ENCODE data around the gene PEX5L.
A peak's percentile ranks its signal among the peaks of the same experiment; 100 is the strongest.

Gene PEX5L

GRCh38 chr3:179775416-179776122, 261.2 kb downstream of the PEX5L start:
- DNase-seq (ENCODE audit: low read depth): no peak
- no peak overlapping the region for H3K4me3 ChIP-seq (replicated peaks; ENCODE audit: low read depth, low read length)
- TF ChIP-seq, protein P1, sequence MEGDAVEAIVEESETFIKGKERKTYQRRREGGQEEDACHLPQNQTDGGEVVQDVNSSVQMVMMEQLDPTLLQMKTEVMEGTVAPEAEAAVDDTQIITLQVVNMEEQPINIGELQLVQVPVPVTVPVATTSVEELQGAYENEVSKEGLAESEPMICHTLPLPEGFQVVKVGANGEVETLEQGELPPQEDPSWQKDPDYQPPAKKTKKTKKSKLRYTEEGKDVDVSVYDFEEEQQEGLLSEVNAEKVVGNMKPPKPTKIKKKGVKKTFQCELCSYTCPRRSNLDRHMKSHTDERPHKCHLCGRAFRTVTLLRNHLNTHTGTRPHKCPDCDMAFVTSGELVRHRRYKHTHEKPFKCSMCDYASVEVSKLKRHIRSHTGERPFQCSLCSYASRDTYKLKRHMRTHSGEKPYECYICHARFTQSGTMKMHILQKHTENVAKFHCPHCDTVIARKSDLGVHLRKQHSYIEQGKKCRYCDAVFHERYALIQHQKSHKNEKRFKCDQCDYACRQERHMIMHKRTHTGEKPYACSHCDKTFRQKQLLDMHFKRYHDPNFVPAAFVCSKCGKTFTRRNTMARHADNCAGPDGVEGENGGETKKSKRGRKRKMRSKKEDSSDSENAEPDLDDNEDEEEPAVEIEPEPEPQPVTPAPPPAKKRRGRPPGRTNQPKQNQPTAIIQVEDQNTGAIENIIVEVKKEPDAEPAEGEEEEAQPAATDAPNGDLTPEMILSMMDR (IDR thresholded peaks at IDR 0.05; ENCODE audit: low read length, missing control alignments): no peak

DNA sequence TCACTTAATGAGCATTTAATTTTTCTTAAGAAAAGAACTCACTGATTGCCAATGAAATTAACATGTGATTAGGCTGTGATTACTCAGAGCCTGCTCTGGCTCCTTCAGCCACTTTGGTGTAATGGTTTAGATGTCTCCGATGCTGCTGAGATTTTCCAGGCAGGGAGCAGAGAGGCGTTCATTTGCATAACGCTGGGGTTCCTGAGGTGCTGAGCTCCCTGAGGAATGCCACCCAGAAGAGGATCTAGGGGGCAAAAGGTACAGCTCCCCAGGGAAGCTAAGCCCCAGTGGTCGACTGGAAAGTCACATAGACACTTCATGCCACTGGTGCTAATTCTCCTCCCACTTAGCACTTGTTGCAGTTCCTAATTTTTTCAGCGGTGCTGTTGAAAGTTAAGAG, 264.4 kb downstream of the PEX5L start:
- H3K4me3 ChIP-seq (replicated peaks; ENCODE audit: low read depth, low read length): no peak overlapping the region
- TF ChIP-seq, protein P1 (IDR thresholded peaks at IDR 0.05; ENCODE audit: low read length, missing control alignments): no peak
- DNase-seq (ENCODE audit: low read depth): no peak

DNA sequence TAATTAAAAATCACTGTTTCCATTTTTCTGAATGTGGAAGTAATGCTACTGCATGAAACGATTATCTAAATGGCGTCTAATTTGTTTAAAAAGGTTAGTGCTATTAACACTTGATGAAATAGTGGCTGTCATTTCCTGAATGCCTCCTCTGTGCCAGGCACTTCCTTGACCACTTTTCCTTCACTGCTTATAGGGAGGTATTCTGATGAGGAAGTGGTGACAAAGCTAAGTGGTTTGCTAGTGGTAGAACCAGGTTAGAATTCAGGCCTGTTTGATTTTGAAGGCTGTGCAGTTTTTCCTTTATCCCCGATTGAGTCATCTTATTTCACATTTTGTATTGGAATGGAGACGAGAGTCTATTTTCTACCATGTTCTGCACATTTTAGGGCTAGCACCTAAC, 264.9 kb downstream of the PEX5L start:
- no peak for DNase-seq (ENCODE audit: low read depth)
- no peak overlapping the region for H3K4me3 ChIP-seq (replicated peaks; ENCODE audit: low read depth, low read length)
- TF ChIP-seq, protein P1 (IDR thresholded peaks at IDR 0.05; ENCODE audit: low read length, missing control alignments): no peak

DNA sequence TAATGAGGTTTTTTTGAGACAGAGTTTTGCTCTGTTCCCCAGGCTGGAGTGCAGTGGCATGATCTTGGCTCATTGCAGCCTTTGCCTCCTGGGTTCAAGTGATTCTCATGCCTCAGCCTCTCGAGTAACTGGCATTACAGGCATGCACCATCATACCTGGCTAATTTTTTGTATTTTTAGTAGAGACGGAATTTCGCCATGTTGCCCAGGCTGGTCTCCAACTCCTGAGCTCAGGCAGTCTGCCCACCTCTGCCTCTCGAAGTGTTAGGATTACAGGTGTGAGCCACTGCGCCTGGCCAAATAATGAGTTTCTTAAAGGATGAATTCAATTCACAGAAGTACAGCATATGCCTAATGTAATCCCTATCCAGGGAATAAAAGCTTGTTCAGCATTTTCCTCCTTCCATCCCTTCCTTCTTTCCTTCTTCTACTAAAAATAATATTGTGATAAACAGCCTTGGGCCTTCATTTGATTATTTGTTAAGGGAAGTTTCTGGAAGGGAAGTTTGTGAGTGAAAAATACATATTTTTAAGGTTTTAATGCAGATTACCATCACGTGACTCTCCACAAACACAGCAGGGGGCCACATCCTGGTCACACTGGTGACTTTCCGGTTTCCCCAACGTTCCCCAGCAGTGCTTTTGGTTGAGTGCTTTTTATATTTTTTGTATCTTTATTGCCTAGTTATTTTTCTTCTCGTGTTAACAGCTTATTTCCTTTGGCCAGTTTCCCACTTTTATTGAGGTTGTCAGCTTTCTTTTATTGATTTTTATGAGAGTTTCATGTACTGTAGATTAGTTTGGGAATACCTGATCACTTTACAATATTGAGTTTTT, 267.1 kb downstream of the PEX5L start:
- TF ChIP-seq, protein P1 (IDR thresholded peaks at IDR 0.05; ENCODE audit: low read length, missing control alignments): no peak
- no peak overlapping the region for H3K4me3 ChIP-seq (replicated peaks; ENCODE audit: low read depth, low read length)
- DNase-seq (ENCODE audit: low read depth): no peak

GRCh38 chr3:179768080-179768479, 268.7 kb downstream of the PEX5L start:
- DNase-seq (ENCODE audit: low read depth): peak; percentile 68
- TF ChIP-seq, protein P1 (IDR thresholded peaks at IDR 0.05; ENCODE audit: low read length, missing control alignments): peak; percentile 71
- H3K4me3 ChIP-seq (replicated peaks; ENCODE audit: low read depth, low read length): no peak overlapping the region

DNA sequence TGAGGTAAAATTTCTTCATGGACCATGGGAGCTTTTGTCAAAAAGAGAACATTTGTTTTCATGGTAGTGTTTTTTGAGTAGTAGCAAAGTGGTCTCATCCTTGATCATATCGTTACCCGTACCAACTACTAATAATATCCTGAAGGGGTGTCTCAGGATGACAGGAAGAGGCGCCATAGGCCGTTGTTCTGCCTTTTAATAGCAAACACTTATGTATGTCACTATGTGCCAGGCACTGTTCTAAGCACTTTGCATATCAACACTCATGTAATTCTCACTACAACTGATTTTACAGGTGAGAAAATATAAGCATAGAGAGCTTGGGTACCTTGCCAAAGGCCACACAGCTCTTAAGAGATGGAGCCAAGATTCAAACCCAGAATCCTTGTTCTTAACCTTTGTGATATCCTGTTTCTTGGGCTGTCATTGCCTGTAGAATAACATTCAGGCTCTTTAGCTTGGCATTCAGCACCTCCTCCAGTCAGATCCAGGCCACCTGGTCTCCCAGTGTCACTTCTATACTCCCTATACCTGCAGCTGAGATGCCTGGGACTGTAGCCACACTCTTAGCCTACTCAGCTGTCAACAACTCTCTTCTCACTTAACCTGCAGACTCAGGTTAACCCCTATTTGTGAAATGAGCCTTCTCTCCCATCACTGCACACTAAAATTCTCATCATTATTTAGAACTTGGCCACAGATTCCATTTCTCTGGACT, 270.2 kb downstream of the PEX5L start:
- H3K4me3 ChIP-seq (replicated peaks; ENCODE audit: low read depth, low read length): no peak overlapping the region
- TF ChIP-seq, protein P1 (IDR thresholded peaks at IDR 0.05; ENCODE audit: low read length, missing control alignments): no peak
- no peak for DNase-seq (ENCODE audit: low read depth)
